B cell (primary cell): Measurements from ENCODE around the gene U2AF1. TPM values are rescaled to one million over a fixed set of nuclear protein-coding genes. Genes with fewer than 3 reads are reported as not detected.
"Not testable (repeated sequence)": the region's sequence is repeated elsewhere in the genome, so short reads cannot be mapped to it uniquely, and the experiment has no call there.

Experiments used
- ATAC-seq: fragments of 200-7000 bp; cut with Tn5 transposase; one replicate; pipeline ENCODE4 v1.10.0; 2021; ENCODE audit warnings: low read depth, mild to moderate bottlenecking, moderate number of reproducible peaks, moderate library complexity
- CTCF ChIA-PET: fragments of 350-600 bp; sonication (Branson Sonifier 250); formaldehyde crosslinking; loops from one replicate; lab custom pipeline; 2021; ENCODE audit warnings: antibody characterized with exemption, inconsistent platforms; lab: Charles Lee
- POLR2A ChIA-PET: fragments of 350-600 bp; sonication (Branson Sonifier 250); formaldehyde crosslinking; loops from one replicate; lab custom pipeline; 2021; ENCODE audit warnings: antibody characterized with exemption; lab: Charles Lee
- DNase-seq: peaks from one replicate; pipeline ENCODE4 v3.0.0; 2013
- H2AFZ ChIP-seq: 2 replicates; pipeline ENCODE4 v1.6.1; 2012; ENCODE audit warnings: mild to moderate bottlenecking, low read depth, low read length; ENCODE audit not compliant: insufficient read depth, poor library complexity, severe bottlenecking
- H3K27ac ChIP-seq, 2 donors: 1 replicate in 1 of 2; 2 replicates in 1 of 2; pipeline ENCODE4 v1.5.1; 2012 to 2013; ENCODE audit warnings: low read length in 2 of 2, mild to moderate bottlenecking in 2 of 2, moderate library complexity in 1 of 2
- H3K27me3 ChIP-seq, 4 experiments: fragments of 200-600 bp in 1 of 4; sonication (generic) in 1 of 4; replicated peaks in 1 of 4; 1 replicate in 2 of 4; 2 replicates in 2 of 4; pipeline versions ENCODE4 v1.6.1 to v1.7.0; 2013 to 2016; ENCODE audit warnings: low read length in 3 of 4, mild to moderate bottlenecking in 2 of 4, mixed read lengths in 1 of 4, moderate library complexity in 1 of 4; ENCODE audit not compliant: insufficient read depth in 4 of 4, control insufficient read depth in 3 of 4; ENCODE audit errors: control extremely low read depth in 1 of 4
- H3K36me3 ChIP-seq, 2 experiments: replicated peaks in 1 of 2; 1 replicate in 1 of 2; 2 replicates in 1 of 2; pipeline versions ENCODE4 v1.6.1 to v1.7.1; 2013; ENCODE audit warnings: low read length in 1 of 2; ENCODE audit not compliant: insufficient read depth in 2 of 2, control insufficient read depth in 1 of 2; ENCODE audit errors: control extremely low read depth in 1 of 2, extremely low read depth in 1 of 2
- H3K4me1 ChIP-seq, 2 donors: fragments of 200-600 bp in 1 of 2; sonication (generic) in 1 of 2; 1 replicate in 1 of 2; 2 replicates in 1 of 2; pipeline versions ENCODE4 v1.5.1 to v1.6.1; 2013 to 2017; ENCODE audit warnings: low read length in 2 of 2; ENCODE audit not compliant: control insufficient read depth in 2 of 2, insufficient read depth in 2 of 2
- H3K4me2 ChIP-seq: replicated peaks from 2 replicates; pipeline ENCODE3; 2012; ENCODE audit warnings: mild to moderate bottlenecking, low read depth, low read length; ENCODE audit not compliant: poor library complexity, severe bottlenecking
- H3K4me3 ChIP-seq, 5 experiments: fragments of 200-600 bp in 1 of 5; sonication (generic) in 1 of 5; 1 replicate in 3 of 5; 2 replicates in 2 of 5; pipeline versions ENCODE4 v1.5.1 to v1.7.0; 2011 to 2016; ENCODE audit warnings: low read length in 4 of 5, mild to moderate bottlenecking in 4 of 5, low read depth in 2 of 5, control low read depth in 1 of 5, moderate library complexity in 1 of 5; ENCODE audit not compliant: insufficient read depth in 1 of 5; ENCODE audit errors: control extremely low read depth in 1 of 5, extremely low read depth in 1 of 5
- H3K79me2 ChIP-seq: fragments of 200-600 bp; sonication (generic); one replicate; pipeline ENCODE4 v1.6.0; 2016; ENCODE audit warnings: low read length; ENCODE audit not compliant: control insufficient read depth, insufficient read depth
- H3K9ac ChIP-seq: fragments of 200-600 bp; sonication (generic); 2 replicates; pipeline ENCODE4 v1.6.1; 2017; ENCODE audit warnings: mild to moderate bottlenecking, low read length, moderate library complexity
- H3K9me3 ChIP-seq, 3 donors: one replicate each; pipeline versions ENCODE4 v1.6.1 to v1.7.1; 2013; ENCODE audit warnings: low read length in 2 of 3; ENCODE audit not compliant: control insufficient read depth in 2 of 3, insufficient read depth in 1 of 3; ENCODE audit errors: control extremely low read depth in 1 of 3
- H4K20me1 ChIP-seq: 2 replicates; pipeline ENCODE4 v1.6.0; 2012; ENCODE audit warnings: mild to moderate bottlenecking, low read length; ENCODE audit not compliant: insufficient read depth, control insufficient read depth, poor library complexity, severe bottlenecking
- H3K27ac Mint-ChIP-seq: one replicate; pipeline ENCODE4 v1.8.0; 2021; ENCODE audit warnings: mixed read lengths
- H3K27me3 Mint-ChIP-seq: one replicate; pipeline ENCODE4 v1.8.0; 2021; ENCODE audit warnings: mixed read lengths
- H3K4me1 Mint-ChIP-seq: one replicate; pipeline ENCODE4 v1.8.0; 2021; ENCODE audit warnings: mixed read lengths
- H3K4me3 Mint-ChIP-seq: one replicate; pipeline ENCODE4 v1.8.0; 2021; ENCODE audit warnings: mixed read lengths
- H3K9me3 Mint-ChIP-seq: one replicate; pipeline ENCODE4 v1.8.0; 2022; ENCODE audit warnings: mixed read lengths; ENCODE audit not compliant: insufficient read depth
- WGBS: methylation state at CpG from one replicate; pipeline ENCODE4 v1.1.5; 2013; ENCODE audit warnings: missing lambda C conversion rate; ENCODE audit not compliant: insufficient coverage; 5-methylcytosine and 5-hydroxymethylcytosine counted together
- intact Hi-C: fragments of 100-400 bp; cut with micrococcal nuclease; formaldehyde crosslinking; loops from one replicate; pipeline ENCODE4 v1.10.0; 2022
- polyA plus RNA-seq: library from polyadenylated mRNA; depleted of rRNA; stranded (reverse); fragments of >200 nt; gene quantifications from 2 replicates; pipeline ENCODE4 v1.2.3, GENCODE V29; 2012
- total RNA-seq, 2 donors: library from RNA; stranded (reverse); fragments of 120-200 nt in 1 of 2; gene quantifications; 1 replicate in 1 of 2; 2 replicates in 1 of 2; pipeline versions ENCODE4 v1.2.3 to v1.2.4, GENCODE V29; 2013 to 2022

The U2AF1 gene
- total and polyA plus RNA-seq, 2 donors (not counting 1 experiment from before 2014, with no cell fraction given), result 70.9 to 104 TPM

GRCh38 chr21:43108177-43108576, 807 bp upstream of the U2AF1 start:
- H3K9ac ChIP-seq, H3K4me2 ChIP-seq, H3K27ac ChIP-seq, POLR2A ChIA-PET, H3K9me3 Mint-ChIP-seq, H3K4me3 ChIP-seq, H3K27me3 Mint-ChIP-seq, H3K79me2 ChIP-seq, H3K27me3 ChIP-seq, H3K4me3 Mint-ChIP-seq, H3K36me3 ChIP-seq, intact Hi-C loops, ATAC-seq, CTCF ChIA-PET, H3K4me1 ChIP-seq, H3K9me3 ChIP-seq, H4K20me1 ChIP-seq, H3K4me1 Mint-ChIP-seq, H2AFZ ChIP-seq, DNase-seq, H3K27ac Mint-ChIP-seq: not testable (repeated sequence)
- no CpG with 5 or more reads among the region's 17 CpGs for WGBS

- H3K27me3 ChIP-seq, H3K4me1 Mint-ChIP-seq, H4K20me1 ChIP-seq, CTCF ChIA-PET, H3K4me2 ChIP-seq, H3K9me3 Mint-ChIP-seq, H3K36me3 ChIP-seq, H3K9ac ChIP-seq, H3K9me3 ChIP-seq, H3K27ac ChIP-seq, ATAC-seq, H3K27ac Mint-ChIP-seq, H3K4me3 ChIP-seq, intact Hi-C loops, H3K4me3 Mint-ChIP-seq, H2AFZ ChIP-seq, H3K79me2 ChIP-seq, POLR2A ChIA-PET, H3K27me3 Mint-ChIP-seq, H3K4me1 ChIP-seq, DNase-seq: not testable (repeated sequence)
- no CpG with 5 or more reads among the region's 17 CpGs for WGBS
Measured at GRCh38 chr21:43107794-43108137, 396 bp upstream of the U2AF1 start.

GRCh38 chr21:43104642-43105041, 2.7 kb downstream of the U2AF1 start:
- H3K4me3 ChIP-seq, ATAC-seq, POLR2A ChIA-PET, H3K27ac ChIP-seq, H4K20me1 ChIP-seq, H3K4me1 Mint-ChIP-seq, H3K27me3 ChIP-seq, H3K79me2 ChIP-seq, H3K9me3 Mint-ChIP-seq, H3K27me3 Mint-ChIP-seq, CTCF ChIA-PET, H3K36me3 ChIP-seq, intact Hi-C loops, H3K9ac ChIP-seq, H3K4me1 ChIP-seq, H3K27ac Mint-ChIP-seq, H2AFZ ChIP-seq, H3K4me2 ChIP-seq, DNase-seq, H3K4me3 Mint-ChIP-seq, H3K9me3 ChIP-seq: not testable (repeated sequence)
- WGBS, result no CpG with 5 or more reads among the region's 5 CpGs

- CTCF ChIA-PET, H4K20me1 ChIP-seq, POLR2A ChIA-PET, H3K9ac ChIP-seq, H3K27me3 Mint-ChIP-seq, H3K36me3 ChIP-seq, H3K9me3 ChIP-seq, H3K79me2 ChIP-seq, H3K27ac ChIP-seq, intact Hi-C loops, H3K9me3 Mint-ChIP-seq, DNase-seq, H3K27ac Mint-ChIP-seq, H3K4me1 Mint-ChIP-seq, H3K4me2 ChIP-seq, ATAC-seq, H2AFZ ChIP-seq, H3K4me3 Mint-ChIP-seq, H3K4me3 ChIP-seq, H3K4me1 ChIP-seq, H3K27me3 ChIP-seq: not testable (repeated sequence)
- no CpG with 5 or more reads among the region's 4 CpGs for WGBS
Measured at GRCh38 chr21:43102281-43102680, 5.1 kb downstream of the U2AF1 start.
